SKM-1 treated with dmso at 0.1 percent for 144 hours (cell line): ENCODE data around the gene THSD4.
"Not testable (repeated sequence)": the region's sequence is repeated elsewhere in the genome, so short reads cannot be mapped to it uniquely, and the experiment has no call there.

ENCODE experiments used
- DNase-seq: peaks from one replicate; lab custom pipeline; 2025; ENCODE audit not compliant: unreplicated experiment; lab: John Stamatoyannopoulos, UW

THSD4 gene

DNA sequence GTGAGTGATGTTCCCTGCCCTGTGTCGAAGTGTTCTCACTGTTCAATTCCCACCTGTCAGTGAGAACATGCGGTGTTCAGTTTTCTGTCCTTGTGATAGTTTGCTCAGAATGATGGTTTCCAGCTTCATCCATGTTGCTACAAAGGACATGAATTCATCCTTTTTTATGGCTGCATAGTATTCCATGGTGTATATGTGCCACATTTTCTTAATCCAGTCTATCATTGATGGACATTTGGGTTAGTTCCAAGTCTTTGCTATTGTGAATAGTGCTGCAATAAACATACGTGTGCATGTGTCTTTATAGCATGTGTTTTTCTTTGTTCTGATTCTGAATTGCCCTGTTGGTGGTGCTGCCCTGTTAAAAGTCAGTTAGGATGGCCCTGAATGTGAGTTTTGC lies 204.2 kb downstream of the THSD4 start:
- DNase-seq: not testable (repeated sequence)

DNA sequence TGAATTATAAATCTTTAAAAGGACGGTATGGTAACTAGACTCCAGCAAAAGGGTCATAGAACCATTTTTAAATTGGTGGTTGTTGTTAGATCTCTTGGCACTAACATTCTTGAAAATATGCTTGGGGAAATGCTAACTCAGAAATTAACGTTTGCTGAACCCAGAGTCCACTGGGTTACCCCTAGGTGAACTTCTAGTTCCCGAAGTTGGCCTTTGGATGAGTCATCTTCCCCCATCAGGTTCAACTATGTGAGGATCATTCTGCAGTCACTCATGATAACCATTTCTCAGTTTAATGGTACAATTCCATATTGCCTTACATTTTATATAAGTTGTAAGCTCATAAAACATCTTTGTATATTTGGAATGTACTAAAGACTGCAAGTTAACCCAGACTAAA lies 204.7 kb downstream of the THSD4 start:
- DNase-seq: no peak

DNA sequence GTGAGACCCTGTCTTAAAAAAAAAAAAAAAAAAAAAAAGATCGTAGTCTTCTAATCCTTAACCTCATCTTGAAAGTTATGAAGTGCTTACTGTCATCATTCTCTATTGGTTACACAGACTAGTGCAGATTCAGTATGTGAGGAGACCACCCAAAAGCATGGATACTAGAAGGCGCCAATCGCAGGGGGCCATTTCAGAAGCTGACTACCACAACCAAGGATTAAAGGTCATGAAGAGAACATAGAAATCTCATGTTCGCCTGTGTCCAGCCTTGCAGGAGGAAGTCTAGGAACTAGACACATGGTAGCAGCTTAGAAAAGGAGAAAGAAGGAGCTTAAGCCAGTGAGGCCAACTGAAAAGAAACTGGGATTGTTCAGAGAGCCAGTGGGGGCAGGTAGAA lies 207.8 kb downstream of the THSD4 start:
- no peak for DNase-seq

DNA sequence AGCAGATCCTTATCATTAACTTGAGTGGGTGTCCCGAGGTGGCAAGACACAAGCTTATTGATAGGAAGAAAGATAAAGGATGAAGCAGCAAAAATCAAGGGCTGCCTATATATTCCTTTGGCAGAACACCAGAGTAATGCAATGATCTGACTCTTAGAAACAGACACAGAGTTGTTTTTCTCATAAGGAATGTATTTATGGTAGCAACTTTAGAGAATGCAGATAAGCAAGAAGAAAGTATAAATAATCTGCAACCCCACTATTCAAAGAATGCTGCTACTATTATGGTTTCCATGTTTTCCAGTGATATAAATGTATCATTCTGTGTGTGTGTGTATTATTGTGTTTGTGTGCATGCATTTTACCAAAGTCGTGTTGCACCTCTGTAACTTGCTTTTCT lies 208.3 kb downstream of the THSD4 start:
- DNase-seq: no peak

DNA sequence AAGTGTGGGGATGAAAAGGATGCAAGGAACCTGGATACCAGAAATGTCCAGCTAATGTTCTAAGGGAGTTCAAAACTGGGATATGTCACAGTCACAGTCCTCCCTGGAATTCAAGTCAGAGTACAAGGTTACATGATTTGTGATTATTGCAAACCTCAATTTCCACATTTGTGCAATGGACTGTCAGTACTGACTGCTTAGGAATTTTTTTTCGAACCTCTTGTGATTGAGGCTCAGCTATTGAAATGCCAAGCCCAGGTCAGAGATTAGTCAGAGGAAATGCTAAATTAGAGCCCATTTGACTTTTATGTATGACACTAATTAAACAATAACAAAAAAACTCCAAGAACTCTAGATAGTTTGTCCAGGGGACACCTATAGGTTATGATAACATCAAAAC lies 210.2 kb downstream of the THSD4 start:
- DNase-seq: no peak

DNA sequence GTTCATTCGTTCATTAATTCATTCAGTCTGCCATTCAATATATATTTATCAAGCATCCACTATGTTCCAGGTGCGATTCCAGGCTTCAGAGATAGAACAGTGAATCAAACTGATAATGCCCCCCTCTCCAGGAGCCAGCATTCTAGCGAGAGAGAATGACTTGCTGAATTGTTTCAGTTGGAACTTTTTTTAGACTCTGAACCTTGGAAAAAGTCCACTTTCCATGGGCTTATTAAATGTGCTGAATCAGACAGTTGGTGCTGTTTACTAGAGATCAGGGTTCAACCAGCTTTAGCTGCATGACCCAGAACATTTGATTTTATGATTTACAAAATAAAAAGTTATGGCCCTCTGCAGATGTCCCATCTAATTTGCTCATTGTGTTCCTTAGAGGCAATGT lies 213.2 kb downstream of the THSD4 start:
- no peak for DNase-seq

DNA sequence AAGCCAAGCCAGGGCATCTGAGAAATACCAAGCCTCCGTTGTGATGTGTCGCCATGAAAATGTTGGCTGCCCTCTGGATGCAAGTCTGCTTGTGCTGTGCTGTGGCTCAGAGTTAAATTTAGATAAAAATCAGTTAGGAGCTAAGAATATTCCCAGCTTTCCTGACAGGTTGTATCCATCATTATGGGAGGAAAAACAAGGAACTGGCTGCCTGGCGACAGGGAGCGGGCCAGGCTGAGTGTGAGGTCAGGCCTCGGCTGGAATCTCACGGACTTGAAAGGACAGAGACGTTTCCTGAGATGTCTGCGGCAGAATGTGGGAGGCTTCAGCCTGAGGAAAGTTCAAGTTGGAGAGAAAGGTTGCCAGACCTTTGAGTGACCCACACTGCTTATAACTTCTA lies 213.8 kb downstream of the THSD4 start:
- no peak for DNase-seq

DNA sequence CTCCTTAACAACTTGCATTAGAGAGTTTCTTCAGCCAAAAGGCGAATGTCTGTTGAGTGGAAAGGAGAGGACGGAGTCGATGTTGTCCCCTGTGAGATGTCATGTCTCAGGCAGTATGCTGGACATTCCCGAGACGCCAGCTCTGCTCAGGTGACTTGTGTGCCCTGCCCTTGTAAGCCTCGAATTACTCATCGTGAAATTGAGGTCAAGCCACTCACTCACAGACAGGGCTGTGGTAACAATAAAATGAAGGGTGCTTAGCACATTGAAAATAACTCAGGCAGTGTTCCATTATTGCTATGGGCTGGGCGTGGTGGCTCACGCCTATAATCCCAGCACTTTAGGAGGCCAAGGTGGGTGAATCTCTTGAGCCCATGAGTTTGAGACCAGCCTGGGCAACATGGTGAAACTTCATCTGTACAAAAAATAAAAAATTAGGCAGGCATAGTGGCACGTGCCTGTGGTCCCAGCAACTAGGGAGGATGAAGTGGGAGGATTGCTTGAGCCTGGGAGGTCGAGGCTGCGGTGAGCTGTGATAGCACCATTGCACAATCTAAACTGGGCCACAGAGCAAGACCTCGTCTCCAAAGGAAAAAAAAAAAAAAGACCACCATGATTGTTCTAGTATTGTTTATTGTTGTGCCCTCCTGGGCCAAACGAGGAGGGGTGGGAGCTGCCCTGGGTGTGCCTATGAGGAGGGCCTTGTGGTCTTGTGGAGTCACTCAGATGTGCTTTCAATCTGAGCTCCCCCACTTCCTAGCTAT lies 214.4 kb downstream of the THSD4 start:
- DNase-seq: no peak

DNA sequence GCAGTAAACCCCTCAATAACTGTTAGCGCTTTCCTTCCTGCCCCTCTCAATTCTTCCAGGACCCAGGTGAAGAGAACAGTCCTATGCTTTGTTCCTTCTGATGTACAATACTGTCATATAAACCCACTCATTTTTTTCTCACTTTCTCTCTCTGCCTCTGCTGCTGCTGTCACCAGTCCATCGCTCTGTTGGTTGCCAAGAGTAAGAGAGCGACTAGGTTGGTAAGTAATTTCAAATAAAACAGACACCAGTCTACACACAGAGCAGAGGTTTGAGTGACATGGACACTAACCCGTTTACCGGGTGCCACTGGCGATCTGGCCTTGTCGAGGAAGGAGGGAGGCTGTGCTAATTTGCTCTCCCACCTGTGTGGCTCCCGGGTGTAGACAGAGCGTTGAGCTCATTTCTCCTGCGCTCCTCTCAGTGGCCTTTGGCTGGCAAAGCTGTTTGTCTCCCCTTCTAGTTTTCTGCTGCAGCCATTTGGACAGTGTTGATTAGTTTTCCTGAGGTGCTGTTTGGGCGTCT lies 215.4 kb downstream of the THSD4 start:
- DNase-seq: no peak

DNA sequence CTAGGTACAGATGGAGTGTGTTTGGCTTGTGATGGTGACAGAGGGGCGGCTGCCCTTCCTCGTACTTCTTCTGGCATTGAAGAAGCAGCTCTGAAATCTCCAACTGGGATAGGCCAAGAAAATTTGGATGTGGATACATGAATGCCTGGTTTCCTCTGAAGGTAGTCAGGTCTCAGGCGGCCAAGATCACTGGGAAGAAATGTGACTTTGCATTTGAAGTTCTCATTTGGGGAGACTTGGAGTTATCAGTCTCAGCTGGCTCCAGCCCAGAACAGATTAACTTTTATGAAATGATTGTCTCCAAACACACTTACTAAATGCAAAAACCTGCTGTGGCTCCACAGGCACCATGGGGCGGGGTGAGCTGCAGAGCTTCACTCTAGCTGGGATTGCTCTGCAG lies 215.9 kb downstream of the THSD4 start:
- no peak for DNase-seq

DNA sequence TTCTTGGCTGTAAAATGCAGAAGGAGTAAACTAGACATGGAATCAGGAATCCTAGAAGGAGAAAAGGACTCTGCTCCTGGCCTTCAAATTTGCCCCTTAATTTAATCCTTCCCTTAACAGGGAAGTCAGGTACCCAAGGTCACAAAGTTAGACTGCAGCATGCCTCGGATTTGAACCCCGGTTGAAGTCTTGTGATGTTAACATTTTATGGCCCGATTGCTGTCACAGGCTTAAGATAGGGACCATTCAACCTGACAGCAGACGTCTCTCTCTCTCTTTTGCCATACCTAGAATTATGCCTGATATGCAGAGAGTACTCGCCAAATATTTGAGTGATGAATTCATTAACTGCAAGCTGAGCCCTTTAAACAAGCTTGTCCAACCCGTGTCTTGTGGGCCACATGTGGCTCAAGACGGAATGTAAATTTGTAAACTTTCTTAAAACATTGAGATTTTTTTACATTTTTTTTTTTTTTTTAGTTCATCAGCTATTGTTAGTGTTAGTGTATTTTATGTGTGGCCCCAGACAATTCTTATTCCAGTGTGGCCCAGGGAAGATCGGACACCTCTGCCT lies 217.2 kb downstream of the THSD4 start:
- DNase-seq: no peak

DNA sequence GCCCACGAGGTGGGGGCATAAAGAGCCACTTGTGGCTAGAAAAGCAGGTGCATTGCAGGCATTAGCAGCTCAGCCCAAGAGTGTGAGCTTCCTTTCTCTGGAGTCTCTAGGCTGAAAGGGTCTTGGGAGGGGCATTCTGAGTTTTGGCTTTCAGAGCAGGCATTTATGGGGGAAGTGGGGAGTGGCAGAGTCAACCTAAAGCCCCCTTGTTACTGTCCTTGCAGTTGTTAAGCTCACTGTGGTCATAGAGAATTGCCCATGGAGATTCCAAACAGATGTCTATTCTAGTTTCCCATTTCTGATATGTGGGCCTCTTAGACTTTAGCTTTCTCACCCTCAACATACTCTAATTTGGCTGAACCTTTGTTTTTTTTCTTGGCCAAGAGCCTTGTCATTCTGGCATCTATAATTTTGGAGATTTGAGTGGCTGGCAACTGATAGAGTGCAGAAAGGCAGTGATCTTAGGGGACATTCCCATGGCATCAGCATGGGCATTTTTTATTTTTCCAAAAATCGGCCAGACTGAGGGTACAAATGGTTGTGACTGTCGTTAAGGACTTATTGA lies 217.9 kb downstream of the THSD4 start:
- DNase-seq: no peak

DNA sequence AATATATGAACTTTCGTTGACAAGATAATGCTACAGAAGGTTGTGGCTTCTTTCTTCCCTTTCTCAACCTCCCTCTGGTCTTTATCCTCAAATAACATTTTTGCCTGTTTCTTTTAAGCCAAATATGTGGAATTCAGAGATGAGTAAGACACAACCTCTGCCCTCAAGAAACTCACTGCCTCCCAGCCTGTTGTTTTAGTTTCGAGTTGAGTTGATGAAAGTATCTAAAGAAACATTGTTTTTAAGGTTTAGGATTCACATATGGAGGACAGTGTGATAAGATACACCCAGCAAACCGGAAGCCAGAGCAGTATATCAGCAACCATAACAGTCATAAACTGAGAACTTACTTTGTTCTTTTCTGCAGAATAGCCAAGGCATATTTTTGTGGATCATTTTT lies 218.6 kb downstream of the THSD4 start:
- no peak for DNase-seq

DNA sequence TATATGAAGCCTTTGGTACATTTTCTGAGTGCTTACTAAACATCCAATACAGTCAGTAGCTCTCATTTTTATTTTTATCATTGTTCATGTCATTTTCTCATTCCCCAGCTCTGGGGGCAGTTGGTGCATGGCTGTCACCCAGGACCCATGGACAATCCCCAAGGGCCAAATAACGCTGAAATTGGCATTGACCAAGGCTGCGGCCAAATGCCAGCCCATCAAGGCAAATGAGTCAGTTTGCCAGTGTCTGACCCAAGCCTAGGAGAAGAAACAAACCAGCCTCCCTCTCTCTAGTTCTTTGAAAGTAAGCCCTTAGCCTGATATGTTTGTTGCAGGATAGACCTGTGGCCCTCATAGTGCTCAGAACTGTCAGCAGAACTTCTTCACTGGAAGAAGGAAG lies 219.2 kb downstream of the THSD4 start:
- DNase-seq: no peak

DNA sequence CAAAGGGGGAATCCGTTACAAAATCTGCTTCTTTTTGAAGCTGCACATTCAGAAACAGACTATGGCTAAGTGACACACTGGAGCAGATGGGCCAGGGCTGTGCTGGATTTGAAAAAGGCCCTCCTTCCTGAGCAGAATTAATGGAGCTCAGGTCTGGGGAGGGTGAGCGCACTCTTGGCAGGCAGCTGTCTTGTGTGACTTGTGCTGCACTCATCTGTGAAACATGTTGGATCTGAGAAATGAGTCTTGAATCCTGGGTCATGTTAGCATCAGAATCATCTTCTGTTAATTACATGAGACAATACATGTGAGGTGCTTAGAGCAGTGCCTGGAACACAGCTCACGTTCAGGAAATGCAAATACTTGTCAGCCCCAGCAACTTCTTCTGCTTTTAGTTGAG lies 219.6 kb downstream of the THSD4 start:
- no peak for DNase-seq

DNA sequence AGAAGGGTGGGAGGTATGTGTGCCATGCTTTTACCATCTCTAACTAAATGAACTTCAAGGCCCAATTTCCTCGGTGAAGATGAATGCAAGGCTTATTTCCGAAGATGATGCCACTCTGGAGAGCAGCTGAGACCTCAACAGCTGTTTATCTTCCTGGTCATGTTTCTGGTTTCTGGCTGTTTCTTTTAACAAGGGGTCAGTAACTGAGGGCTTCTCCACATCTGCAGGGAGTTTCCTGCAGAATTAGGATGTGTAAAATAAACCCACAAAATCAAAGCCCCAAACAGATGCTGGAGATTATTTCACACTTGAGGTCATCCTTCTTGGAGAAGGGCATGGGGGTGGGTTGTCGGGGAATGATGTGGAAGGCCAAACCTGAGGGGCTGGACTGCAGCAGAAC lies 220.3 kb downstream of the THSD4 start:
- DNase-seq: no peak

DNA sequence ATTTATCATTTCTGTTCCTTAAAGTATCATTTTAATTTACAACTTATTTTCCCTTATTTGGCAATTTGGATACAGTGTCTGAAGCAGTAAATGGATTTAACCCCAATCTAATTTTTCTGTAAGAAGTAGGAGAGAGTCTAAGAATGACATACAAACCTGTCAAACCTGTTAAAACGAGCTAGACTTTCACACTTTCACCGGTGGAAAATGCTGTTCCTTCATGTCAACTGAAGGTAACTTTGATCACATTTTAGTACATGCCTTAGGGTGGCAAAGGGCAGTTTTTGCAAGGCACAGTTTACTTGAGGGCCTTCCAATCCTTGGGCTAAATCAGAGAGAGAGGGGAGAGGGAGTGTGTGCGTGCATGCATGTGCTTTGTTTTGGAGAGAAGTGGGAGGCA lies 221.4 kb downstream of the THSD4 start:
- no peak for DNase-seq

DNA sequence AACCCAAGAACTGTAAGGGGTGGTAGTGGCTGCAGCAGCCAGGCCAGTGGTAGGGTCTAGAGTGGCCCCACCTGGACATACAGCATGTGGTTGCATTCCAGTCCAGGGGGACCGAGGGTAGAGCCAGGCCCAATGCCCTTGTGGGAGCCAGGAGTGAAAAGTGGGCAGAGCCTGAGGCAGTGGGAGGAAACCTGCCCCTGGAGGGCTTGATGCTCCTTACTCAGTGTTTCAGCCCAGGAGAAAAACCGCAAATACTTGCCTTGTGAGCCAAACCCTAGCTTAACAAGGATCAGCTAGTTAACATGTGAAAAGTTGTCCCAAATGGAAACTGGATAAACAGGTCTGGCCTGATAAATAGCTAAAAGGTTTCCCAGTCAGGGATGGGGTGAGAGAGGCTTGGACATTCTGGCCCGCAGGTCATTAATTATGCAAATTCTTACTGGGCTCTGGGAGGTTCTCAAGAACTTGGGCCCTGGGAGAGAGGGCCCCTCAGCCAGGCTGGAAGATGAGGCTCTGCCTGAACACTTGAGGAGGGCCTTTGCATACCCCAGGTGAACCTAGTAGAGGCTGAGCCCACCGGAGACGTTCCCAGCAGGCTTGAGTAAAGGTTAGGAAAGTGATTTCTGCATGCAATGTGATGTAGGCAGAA lies 222.1 kb downstream of the THSD4 start:
- no peak for DNase-seq

DNA sequence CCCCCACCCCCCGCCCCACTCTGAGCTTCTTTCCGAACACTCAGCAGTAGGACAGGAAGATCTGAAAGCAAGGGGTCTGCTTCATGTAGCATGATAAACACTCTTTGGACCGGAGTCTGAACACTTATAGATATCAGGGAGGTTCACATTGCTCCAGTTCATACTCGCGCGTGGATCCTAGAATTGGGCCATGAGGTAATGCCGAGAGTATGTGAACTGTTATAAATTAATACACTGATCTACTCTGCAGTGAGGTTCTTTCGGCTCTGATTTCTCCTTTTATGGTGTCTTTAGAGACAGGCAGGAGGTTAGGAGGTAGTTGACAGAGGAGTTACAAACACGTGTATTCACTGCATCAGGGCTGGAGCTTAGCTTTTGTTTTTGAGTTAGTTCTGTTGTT lies 223.0 kb downstream of the THSD4 start:
- DNase-seq: no peak

DNA sequence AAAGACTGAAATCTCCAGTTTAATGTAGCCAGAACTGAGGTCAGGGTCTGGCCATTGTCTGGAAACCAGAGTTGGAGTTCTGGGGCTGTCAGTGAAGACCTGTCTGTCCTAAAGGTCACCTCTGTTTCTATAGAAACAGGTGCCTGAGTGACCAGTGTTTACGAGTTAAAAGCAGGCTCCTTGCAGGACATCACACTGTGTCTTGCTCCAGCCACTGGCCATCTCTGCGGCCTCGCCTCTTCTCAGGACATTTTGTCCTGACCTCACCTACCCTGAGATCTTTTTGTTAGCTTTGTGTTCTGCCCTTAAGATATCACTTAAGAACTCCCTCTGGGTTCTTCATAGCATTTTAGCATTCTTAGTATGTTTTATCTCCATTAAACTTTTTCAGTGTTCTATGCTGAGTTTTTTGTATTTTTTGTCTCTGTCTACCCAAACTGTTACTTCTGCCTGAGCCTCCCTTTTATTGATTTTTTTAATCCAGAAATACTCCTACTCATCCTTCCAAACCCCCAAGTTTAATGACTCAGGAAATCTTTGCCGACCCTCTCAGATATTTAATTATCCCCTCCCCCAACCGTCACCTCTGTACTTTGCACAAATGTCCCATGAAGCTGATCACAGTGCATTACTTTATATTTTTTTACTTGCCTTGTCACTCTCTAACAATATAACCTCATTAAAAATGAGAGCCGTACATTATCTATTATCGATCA lies 223.7 kb downstream of the THSD4 start:
- no peak for DNase-seq

DNA sequence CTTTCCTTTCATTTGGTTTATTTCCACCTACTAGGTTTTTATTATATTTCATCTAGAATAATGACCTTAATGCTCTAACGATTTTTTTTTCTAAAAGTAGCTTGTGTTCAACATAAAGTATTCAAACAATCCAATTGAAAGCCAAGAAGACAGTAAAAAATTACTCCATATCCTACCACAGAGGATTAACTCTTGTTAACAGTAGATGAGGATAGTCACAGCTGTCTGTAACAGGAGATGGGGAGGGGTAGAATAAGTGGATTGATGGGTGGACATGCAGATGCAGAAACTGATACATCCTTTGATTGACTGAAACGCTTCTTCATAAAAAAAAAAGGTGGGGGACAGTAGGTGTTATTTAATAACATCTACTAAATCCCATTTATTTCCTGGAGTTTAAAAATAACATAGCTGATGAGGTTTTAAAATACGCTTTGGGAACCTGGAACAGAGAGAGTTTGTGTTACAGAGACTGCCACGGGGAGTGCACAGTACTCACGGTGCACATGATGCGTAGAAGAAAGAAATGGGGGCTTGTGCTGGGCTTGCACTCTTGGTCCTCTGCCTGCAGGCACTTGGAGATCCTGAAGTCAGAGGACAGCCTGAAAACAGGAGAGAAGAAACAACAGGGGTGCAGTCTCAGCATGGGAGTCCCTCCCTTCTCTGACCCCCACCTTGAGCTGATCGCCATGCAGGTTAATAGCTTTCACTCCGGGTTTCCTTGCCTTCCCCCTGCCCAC lies 226.7 kb downstream of the THSD4 start:
- no peak for DNase-seq
